ENCODE results near the gene GATC. TPM values are rescaled to one million over a fixed set of nuclear protein-coding genes. Genes with fewer than 3 reads are reported as not detected.

GATC gene
- total RNA-seq, 1 donor from 2014 or later = 28.0 TPM

DNA sequence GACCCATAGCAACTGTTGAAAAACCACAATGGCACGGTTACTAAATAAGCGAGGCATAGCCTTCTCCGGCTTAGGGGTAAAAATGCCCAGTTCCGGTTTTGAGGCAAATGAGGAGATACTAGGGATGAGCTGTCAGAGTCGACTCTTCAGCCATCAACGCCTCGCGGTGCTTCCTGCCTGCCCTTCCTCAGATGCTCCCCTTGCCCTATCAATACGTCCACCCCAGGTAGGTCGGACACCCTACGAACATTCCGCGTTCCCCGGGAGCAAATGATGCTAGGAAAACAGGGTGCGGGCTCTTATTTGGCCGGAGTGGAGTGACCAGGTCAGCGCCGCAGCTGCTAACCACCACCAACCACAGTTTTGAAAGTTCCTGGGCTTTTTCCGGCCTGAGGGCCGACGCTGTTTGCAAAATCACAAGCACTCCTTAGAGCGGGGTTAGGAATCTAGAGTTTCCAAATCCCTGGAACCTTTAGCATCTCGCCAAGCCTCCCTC lies 22.1 kb downstream of the GATC start:
- DNase-seq (ENCODE audit: low spot score, unreplicated experiment) = peak; percentile 24
- Mint-ChIP-seq H3K27ac (peak overlapping the region; percentile 95), H3K4me1 (ENCODE audit: low read depth) (peaks cover 19% of the 10 kb centered on the region), H3K9me3 (ENCODE audit: low read depth) (no peaks in the 10 kb centered on the region), H3K27me3 (no peaks in the 10 kb centered on the region), H3K36me3 (ENCODE audit: insufficient read depth) (peaks cover 23% of the 10 kb centered on the region), H3K4me3 (ENCODE audit: low read depth) (peak overlapping the region; percentile 87)
- TF ChIP-seq CTCF (IDR thresholded peaks at IDR 0.05; ENCODE audit: unreplicated experiment) = no peak

DNA sequence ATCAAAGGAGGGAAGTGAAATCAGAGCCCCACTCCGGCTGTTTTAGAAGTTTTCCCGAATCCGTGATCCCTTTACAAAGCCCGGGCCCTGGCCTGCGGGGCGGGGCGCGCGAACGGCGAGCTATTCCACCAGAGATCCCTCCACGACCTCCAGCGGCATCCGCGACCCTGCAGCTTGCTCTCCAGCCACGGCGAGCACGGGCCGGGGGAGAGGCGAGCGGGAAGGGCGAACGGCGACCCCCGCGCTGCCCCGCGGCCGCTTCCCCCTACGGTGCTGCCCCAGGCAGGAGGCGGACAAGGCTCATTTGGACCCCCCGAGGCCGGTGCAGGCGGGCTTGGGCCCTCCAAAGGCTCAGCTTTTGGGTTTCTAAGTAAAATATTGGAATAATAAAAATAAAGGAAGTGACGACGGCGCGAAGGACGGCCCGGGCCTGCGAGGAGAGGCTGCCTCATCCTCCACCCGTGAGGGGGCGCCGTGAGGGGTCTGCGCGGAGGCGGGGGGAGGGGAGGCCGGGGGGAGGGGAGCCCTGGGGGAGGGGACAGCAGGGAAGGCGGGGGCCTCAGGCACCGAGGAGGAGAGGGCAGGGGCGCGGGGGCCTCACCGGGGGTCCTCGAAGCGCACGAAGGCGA lies 22.7 kb downstream of the GATC start:
- DNase-seq (ENCODE audit: low spot score, unreplicated experiment) = no peak
- Mint-ChIP-seq H3K9me3 (ENCODE audit: low read depth) (no peaks in the 10 kb centered on the region), H3K27ac (peak overlapping the region; percentile 95), H3K36me3 (ENCODE audit: insufficient read depth) (peaks cover 20% of the 10 kb centered on the region), H3K27me3 (no peaks in the 10 kb centered on the region), H3K4me1 (ENCODE audit: low read depth) (peaks cover 19% of the 10 kb centered on the region), H3K4me3 (ENCODE audit: low read depth) (peak overlapping the region; percentile 87)
- no peak for TF ChIP-seq CTCF (IDR thresholded peaks at IDR 0.05; ENCODE audit: unreplicated experiment)

DNA sequence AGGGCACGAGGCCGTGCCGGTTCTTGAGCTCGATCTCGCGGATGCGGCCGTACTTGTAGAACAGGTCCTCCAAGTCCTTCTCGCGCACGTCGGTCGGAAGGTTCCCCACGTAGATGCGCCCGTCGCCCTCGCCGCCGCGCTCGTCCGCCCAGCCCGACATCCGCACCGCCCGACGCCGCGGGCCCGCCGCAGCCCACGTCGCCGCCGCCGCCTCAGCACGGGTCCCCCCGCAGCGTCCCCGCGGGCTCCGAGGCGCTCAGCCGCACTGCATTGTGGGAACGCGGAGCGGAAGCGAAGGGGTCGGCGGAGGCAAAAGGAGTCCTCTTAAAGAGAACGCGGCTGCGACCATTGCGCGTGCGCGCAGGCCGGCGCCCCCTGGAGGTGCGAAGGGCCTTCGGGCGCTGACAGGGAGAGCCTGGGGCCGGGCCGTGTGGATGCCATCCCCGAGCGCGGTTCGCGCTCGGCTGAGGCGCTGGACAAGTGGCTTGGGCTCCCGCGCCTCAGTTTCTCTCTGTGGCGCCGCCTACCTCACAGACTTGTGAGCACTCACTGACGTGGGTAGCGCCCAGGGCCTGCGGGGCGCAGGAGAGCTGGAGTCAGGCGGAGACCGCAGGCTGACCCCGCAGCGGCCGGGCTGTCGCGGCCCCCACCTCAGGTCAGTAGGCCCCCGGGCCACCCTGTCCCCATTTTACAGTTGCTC lies 23.4 kb downstream of the GATC start, which contains the start of gene SRSF9:
SRSF9 (minus strand) TSS at position 299 of the 700 bp plus-strand sequence; CDS start at position 160, 139 bp downstream.
- H3K9me3 Mint-ChIP-seq (ENCODE audit: low read depth) = no peaks in the 10 kb centered on the region
- peak within 1 kb of the TSS; percentile 87 for H3K4me3 Mint-ChIP-seq (ENCODE audit: low read depth)
- peak; percentile 97 for TF ChIP-seq CTCF (IDR thresholded peaks at IDR 0.05; ENCODE audit: unreplicated experiment)
- peak within 1 kb of the TSS; percentile 95 for H3K27ac Mint-ChIP-seq
- H3K36me3 Mint-ChIP-seq (ENCODE audit: insufficient read depth) = peaks cover 13% of the 10 kb centered on the region
- peak; percentile 96 for DNase-seq (ENCODE audit: low spot score, unreplicated experiment)
- H3K4me1 Mint-ChIP-seq (ENCODE audit: low read depth) = peaks cover 19% of the 10 kb centered on the region
- no peaks in the 10 kb centered on the region for H3K27me3 Mint-ChIP-seq

GRCh38 chr12:120470150-120470784 lies 24.0 kb downstream of the GATC start:
- TF ChIP-seq CTCF (IDR thresholded peaks at IDR 0.05; ENCODE audit: unreplicated experiment) = no peak
- no peaks in the 10 kb centered on the region for H3K27me3 Mint-ChIP-seq
- H3K27ac Mint-ChIP-seq = no peak overlapping the region
- H3K9me3 Mint-ChIP-seq (ENCODE audit: low read depth) = no peaks in the 10 kb centered on the region
- DNase-seq (ENCODE audit: low spot score, unreplicated experiment) = no peak
- H3K4me3 Mint-ChIP-seq (ENCODE audit: low read depth) = peak overlapping the region; percentile 87
- H3K36me3 Mint-ChIP-seq (ENCODE audit: insufficient read depth) = peaks cover 11% of the 10 kb centered on the region
- peaks cover 19% of the 10 kb centered on the region for H3K4me1 Mint-ChIP-seq (ENCODE audit: low read depth)

DNA sequence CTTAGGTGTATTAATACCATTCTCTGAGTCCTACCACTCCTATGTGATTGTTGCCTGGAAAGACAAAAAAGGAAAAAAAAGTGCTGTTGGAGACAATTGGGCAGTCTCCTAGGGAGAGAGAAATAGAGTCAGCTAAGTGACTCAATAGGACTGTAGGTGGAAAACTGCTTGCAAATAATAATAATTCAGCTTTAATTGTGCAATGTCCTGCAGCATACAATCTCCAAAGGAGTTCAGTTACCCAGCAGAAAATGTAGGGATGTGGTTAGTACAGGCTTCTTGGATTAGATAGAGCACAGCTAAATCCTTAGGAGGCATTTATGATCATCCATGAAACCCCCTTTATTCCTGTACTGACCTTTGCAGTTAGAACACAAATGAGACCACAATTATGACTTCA lies 26.3 kb downstream of the GATC start:
- H3K4me1 Mint-ChIP-seq (ENCODE audit: low read depth) = peaks cover 8% of the 10 kb centered on the region
- no peak for DNase-seq (ENCODE audit: low spot score, unreplicated experiment)
- H3K36me3 Mint-ChIP-seq (ENCODE audit: insufficient read depth) = peaks cover 4% of the 10 kb centered on the region
- no peak overlapping the region for H3K4me3 Mint-ChIP-seq (ENCODE audit: low read depth)
- TF ChIP-seq CTCF (IDR thresholded peaks at IDR 0.05; ENCODE audit: unreplicated experiment) = no peak
- H3K9me3 Mint-ChIP-seq (ENCODE audit: low read depth) = no peaks in the 10 kb centered on the region
- H3K27me3 Mint-ChIP-seq = no peaks in the 10 kb centered on the region
- H3K27ac Mint-ChIP-seq = no peak overlapping the region
